Nephron progenitor cell (in vitro differentiated cells): ENCODE data around the gene PGK2.

Experiments used
- DNase-seq: peaks from one replicate; pipeline ENCODE4 v3.0.0; 2021
- H3K27ac Mint-ChIP-seq: 2 replicates; pipeline ENCODE4 v1.8.0; 2021; ENCODE audit warnings: mild to moderate bottlenecking, moderate library complexity, mixed read lengths
- H3K27me3 Mint-ChIP-seq: 2 replicates; pipeline ENCODE4 v1.8.0; 2021; ENCODE audit warnings: mild to moderate bottlenecking, low read depth, mixed read lengths; ENCODE audit not compliant: poor library complexity
- H3K36me3 Mint-ChIP-seq: 2 replicates; pipeline ENCODE4 v1.8.0; 2021; ENCODE audit warnings: low read depth, mixed read lengths
- H3K4me1 Mint-ChIP-seq: 2 replicates; pipeline ENCODE4 v1.8.0; 2021; ENCODE audit warnings: mixed read lengths
- H3K4me3 Mint-ChIP-seq: 2 replicates; pipeline ENCODE4 v1.8.0; 2021; ENCODE audit warnings: mild to moderate bottlenecking, moderate library complexity, mixed read lengths
- H3K9me3 Mint-ChIP-seq: 2 replicates; pipeline ENCODE4 v1.8.0; 2021; ENCODE audit warnings: mild to moderate bottlenecking, moderate library complexity, mixed read lengths
- CTCF ChIP-seq: fragments of 200-600 bp; sonication (generic); IDR thresholded peaks from 2 replicates; pipeline ENCODE4 v1.5.0; 2021; ENCODE audit warnings: antibody characterized with exemption

PGK2 gene

GRCh38 chr6:49766762-49767161 lies 20.3 kb downstream of the PGK2 start:
- H3K4me3 Mint-ChIP-seq: no peak overlapping the region
- DNase-seq: no peak
- H3K9me3 Mint-ChIP-seq: no peaks in the 10 kb centered on the region
- no peak for TF ChIP-seq CTCF
- H3K4me1 Mint-ChIP-seq: no peaks in the 10 kb centered on the region
- H3K27ac Mint-ChIP-seq: no peak overlapping the region
- H3K27me3 Mint-ChIP-seq: no peaks in the 10 kb centered on the region
- H3K36me3 Mint-ChIP-seq: no peaks in the 10 kb centered on the region

- DNase-seq: no peak
- Mint-ChIP-seq H3K27me3 (no peaks in the 10 kb centered on the region), H3K9me3 (no peaks in the 10 kb centered on the region), H3K27ac (no peak overlapping the region), H3K4me3 (no peak overlapping the region), H3K4me1 (no peaks in the 10 kb centered on the region), H3K36me3 (no peaks in the 10 kb centered on the region)
- TF ChIP-seq CTCF: no peak
These were observed 22.4 kb downstream of the PGK2 start for GRCh38 chr6:49764571-49765236.

GRCh38 chr6:49744259-49744658 lies 42.8 kb downstream of the PGK2 start, which contains the start of gene CRISP3:
Gene CRISP3 (minus strand): TSS chr6:49744388. CDS start chr6:49744367, 21 bp downstream.
- Mint-ChIP-seq H3K36me3 (no peaks in the 10 kb centered on the region), H3K27me3 (no peaks in the 10 kb centered on the region), H3K9me3 (no peaks in the 10 kb centered on the region), H3K4me1 (no peaks in the 10 kb centered on the region), H3K27ac (no peak within 1 kb of the TSS), H3K4me3 (no peak within 1 kb of the TSS)
- DNase-seq: no peak
- no peak for TF ChIP-seq CTCF

- Mint-ChIP-seq H3K9me3 (no peaks in the 10 kb centered on the region), H3K36me3 (no peaks in the 10 kb centered on the region), H3K4me3 (no peak overlapping the region), H3K27ac (no peak overlapping the region), H3K4me1 (no peaks in the 10 kb centered on the region), H3K27me3 (no peaks in the 10 kb centered on the region)
- DNase-seq: no peak
- TF ChIP-seq CTCF: no peak
These were observed 43.7 kb downstream of the PGK2 start for GRCh38 chr6:49743429-49743828.

GRCh38 chr6:49739423-49739822 lies 47.7 kb downstream of the PGK2 start:
- Mint-ChIP-seq H3K27ac (no peak overlapping the region), H3K27me3 (no peaks in the 10 kb centered on the region), H3K36me3 (no peaks in the 10 kb centered on the region), H3K4me1 (no peaks in the 10 kb centered on the region), H3K4me3 (no peak overlapping the region), H3K9me3 (no peaks in the 10 kb centered on the region)
- no peak for TF ChIP-seq CTCF
- no peak for DNase-seq

- Mint-ChIP-seq H3K4me3 (no peak overlapping the region), H3K4me1 (no peaks in the 10 kb centered on the region), H3K27ac (no peak overlapping the region), H3K9me3 (no peaks in the 10 kb centered on the region), H3K36me3 (no peaks in the 10 kb centered on the region), H3K27me3 (no peaks in the 10 kb centered on the region)
- DNase-seq: no peak
- no peak for TF ChIP-seq CTCF
These were observed 51.0 kb downstream of the PGK2 start for GRCh38 chr6:49736017-49736508.
